NCI-H1417 (cell line): ENCODE data around the gene GXYLT1.
"Not testable (repeated sequence)": the region's sequence is repeated elsewhere in the genome, so short reads cannot be mapped to it uniquely, and the experiment has no call there.

Source experiments
- DNase-seq, 3 experiments: peaks; one replicate each; lab custom pipeline; 2025; lab: John Stamatoyannopoulos, UW

Gene GXYLT1

GRCh38 chr12:42144158-42144407 is 591 bp downstream of the GXYLT1 start:
- DNase-seq, result peak in 1 of 3 experiments; percentile 82

DNA sequence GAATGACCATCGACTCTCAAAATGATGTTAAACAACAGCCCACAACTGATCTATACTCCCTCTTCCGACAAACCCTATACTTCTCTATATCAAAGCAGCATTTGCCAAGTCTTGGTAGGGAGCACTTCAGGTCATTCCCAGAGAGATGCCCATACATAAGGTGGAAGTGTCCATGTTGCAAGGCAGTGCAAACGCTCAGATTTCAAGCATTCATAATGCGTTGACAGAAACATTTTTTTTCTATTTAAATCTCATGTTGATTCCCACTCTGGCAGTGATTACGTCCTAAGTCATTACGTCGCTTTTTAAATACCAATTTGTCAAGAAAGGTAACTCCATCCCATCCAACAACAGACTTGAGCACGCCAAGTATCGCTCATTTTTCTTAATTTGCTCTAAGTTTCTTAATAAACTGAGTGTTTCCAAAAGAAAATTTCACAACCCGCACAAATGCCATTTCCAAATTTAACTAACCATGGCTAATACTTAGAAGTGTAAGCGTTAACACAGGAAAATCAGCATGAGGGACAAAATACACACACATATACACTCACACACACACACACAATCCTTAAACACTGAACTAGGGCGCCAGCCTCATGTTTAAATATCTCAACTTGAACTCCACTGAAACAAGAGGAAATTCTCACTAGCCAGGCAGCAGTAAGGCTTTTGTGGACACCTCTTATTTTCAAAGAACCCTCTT is 1.1 kb downstream of the GXYLT1 start:
- peak; percentile 35 to 82 (median 48) for DNase-seq

DNA sequence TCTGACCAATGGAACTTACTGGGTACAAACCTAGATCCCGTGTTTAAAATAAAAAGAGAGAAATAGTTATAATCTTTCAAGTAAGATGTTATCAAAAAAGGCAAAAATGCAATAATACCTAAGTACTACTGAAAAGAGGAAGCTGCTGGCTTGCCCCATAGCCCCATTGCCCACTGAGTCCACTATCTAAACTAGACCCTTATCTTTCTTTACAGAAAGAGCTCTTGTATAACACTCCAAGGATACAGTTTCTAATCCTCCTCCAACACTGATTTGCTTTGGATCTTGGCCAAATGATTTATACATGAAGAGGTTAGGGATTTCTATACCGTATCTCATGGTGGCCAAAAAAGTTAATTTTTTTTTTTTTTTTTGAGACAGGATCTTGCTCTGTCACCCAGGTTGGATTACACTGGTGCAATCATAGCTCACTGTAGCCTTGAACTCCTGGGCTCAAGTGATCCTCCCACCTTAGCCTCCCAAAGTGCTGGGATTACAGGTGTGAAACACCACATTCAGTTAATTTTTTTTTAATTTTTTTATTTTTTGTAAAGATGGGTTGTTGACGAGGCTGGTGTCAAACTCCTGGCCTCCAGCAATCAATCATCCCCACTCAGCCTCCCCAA is 2.6 kb downstream of the GXYLT1 start:
- no peak for DNase-seq

DNA sequence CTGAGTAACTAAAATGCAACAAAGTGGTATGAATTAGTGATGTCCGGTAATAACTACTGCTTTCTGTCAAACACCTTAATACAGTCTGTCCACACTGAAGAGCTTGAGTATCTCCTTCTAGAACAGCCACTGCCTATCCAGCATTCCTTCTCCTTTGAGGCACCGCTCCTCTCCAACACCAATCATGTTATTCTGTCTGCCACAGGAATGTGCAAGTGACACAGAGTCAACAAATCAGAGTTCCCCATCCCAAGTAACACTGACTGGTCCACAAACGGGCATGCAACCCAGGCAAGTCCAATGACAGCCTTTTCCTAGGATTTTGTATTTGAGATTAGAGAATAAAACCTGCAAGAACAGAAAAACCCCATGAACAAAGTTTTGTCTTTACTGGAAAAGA is 3.8 kb downstream of the GXYLT1 start:
- no peak for DNase-seq

- DNase-seq, result no peak
Observed at GRCh38 chr12:42135259-42135814, 9.3 kb downstream of the GXYLT1 start.

GRCh38 chr12:42130672-42131402 is 13.8 kb downstream of the GXYLT1 start:
- DNase-seq, result no peak

- peak; percentile 31 to 87 (median 56) for DNase-seq
Observed at GRCh38 chr12:42129595-42130204, 15.0 kb downstream of the GXYLT1 start.

- DNase-seq, result no peak
Observed at GRCh38 chr12:42128888-42129287, 15.8 kb downstream of the GXYLT1 start.

GRCh38 chr12:42128327-42128726 is 16.3 kb downstream of the GXYLT1 start:
- peak in 1 of 3 experiments; percentile 16 for DNase-seq

GRCh38 chr12:42126963-42127362 is 17.7 kb downstream of the GXYLT1 start:
- DNase-seq, result no peak

- no peak for DNase-seq
Observed at GRCh38 chr12:42125388-42125767, 19.3 kb downstream of the GXYLT1 start.

GRCh38 chr12:42124764-42125387 is 19.8 kb downstream of the GXYLT1 start:
- DNase-seq, result peak in 1 of 3 experiments; percentile 50

GRCh38 chr12:42119085-42119633 is 25.5 kb downstream of the GXYLT1 start:
- no peak for DNase-seq

- DNase-seq, result no peak
Observed at GRCh38 chr12:42118136-42118879, 26.4 kb downstream of the GXYLT1 start.

GRCh38 chr12:42109031-42109430 is 35.6 kb downstream of the GXYLT1 start:
- DNase-seq, result no peak

- DNase-seq, result not testable (repeated sequence)
Observed at GRCh38 chr12:42106791-42107190, 37.9 kb downstream of the GXYLT1 start.

DNA sequence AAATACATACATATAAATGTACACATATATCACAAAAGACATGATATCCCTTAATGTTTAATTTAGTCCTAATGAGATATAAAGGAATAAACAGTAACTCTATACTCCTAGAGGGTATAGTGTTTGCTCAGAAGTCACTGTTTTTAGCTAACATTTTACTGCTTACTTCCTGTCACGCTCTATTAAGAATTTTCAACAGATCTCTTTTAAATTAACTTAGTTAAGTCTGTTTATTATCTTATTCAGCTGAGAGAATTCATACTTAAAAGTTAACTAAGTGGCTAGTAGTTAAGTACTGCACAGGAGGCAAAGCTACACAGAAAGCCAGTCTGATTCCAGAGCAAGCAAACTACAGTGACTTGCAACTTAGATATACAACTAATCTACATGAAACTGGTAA is 39.9 kb downstream of the GXYLT1 start:
- DNase-seq, result peak in 1 of 3 experiments; percentile 42

- DNase-seq, result peak in 1 of 3 experiments; percentile 50
Observed at GRCh38 chr12:42104087-42104486, 40.6 kb downstream of the GXYLT1 start.

GRCh38 chr12:42103155-42103554 is 41.5 kb downstream of the GXYLT1 start:
- DNase-seq, result peak in 1 of 3 experiments; percentile 24

- DNase-seq, result no peak
Observed at GRCh38 chr12:42102720-42103119, 42.0 kb downstream of the GXYLT1 start.

GRCh38 chr12:42099433-42099832 is 45.2 kb downstream of the GXYLT1 start:
- DNase-seq, result no peak
